GM12878 (cell line): Measurements from ENCODE around the gene HMOX1. TPM values are rescaled to one million over a fixed set of nuclear protein-coding genes. Genes with fewer than 3 reads are reported as not detected.

ENCODE experiments used
- ATAC-seq: fragments of 200-7000 bp; cut with Tn5 transposase; 3 replicates; pipeline ENCODE4 v1.9.1; 2020; ENCODE audit warnings: mild to moderate bottlenecking, moderate library complexity
- BruUV-seq: library from RNA; stranded (reverse); fragments of 400-500 nt; replicated peaks from 2 replicates; lab custom pipeline; 2021; lab: Mats Ljungman, UMichigan
- CTCF ChIA-PET: fragments of 300-600 bp; sonication (Branson Sonifier 250); formaldehyde crosslinking; extraction: SDS; loops from one replicate; lab custom pipeline; 2021; ENCODE audit warnings: inconsistent platforms; lab: Yijun Ruan, JAX
- POLR2A ChIA-PET: fragments of 350-600 bp; formaldehyde crosslinking; extraction: SDS; loops from one replicate; lab custom pipeline; 2021; ENCODE audit warnings: inconsistent platforms; lab: Charles Lee
- RAD21 ChIA-PET: fragments of 300-600 bp; sonication (Branson Sonifier 250); formaldehyde crosslinking; loops from one replicate; lab custom pipeline; 2023; ENCODE audit warnings: antibody characterized with exemption; ENCODE audit not compliant: unreplicated experiment; lab: Charles Lee
- SMC1A ChIA-PET: fragments of 300-600 bp; sonication (Branson Sonifier 250); formaldehyde crosslinking; loops from one replicate; lab custom pipeline; 2023; ENCODE audit not compliant: unreplicated experiment, uncharacterized antibody; lab: Charles Lee
- DNase-seq: peaks from one replicate; pipeline ENCODE4 v3.0.0-alpha.2; 2011; ENCODE audit warnings: low read depth, low spot score
- FAIRE-seq: peaks from 3 replicates; lab custom pipeline; 2011; peaks lifted over from hg19 to GRCh38; lab: Jason Lieb, UNC
- H2AFZ ChIP-seq: 2 replicates; pipeline ENCODE4 v1.6.0; 2011; ENCODE audit warnings: low read depth, low read length, control low read depth; ENCODE audit not compliant: control insufficient read depth
- H3K27ac ChIP-seq: 2 replicates; pipeline ENCODE4 v1.5.1; 2011; ENCODE audit warnings: control low read depth; ENCODE audit not compliant: control insufficient read depth, insufficient read depth
- H3K27me3 ChIP-seq, 2 experiments: replicated peaks in 1 of 2; 2 replicates each; pipeline versions ENCODE4 v1.6.0 to v1.6.1; 2011; ENCODE audit warnings: low read length in 1 of 2; ENCODE audit not compliant: control insufficient read depth in 2 of 2, insufficient read depth in 2 of 2
- H3K36me3 ChIP-seq, 2 experiments: 2 replicates each; pipeline ENCODE4 v1.5.1; 2011; ENCODE audit warnings: low read length in 1 of 2; ENCODE audit not compliant: control insufficient read depth in 2 of 2, insufficient read depth in 2 of 2
- H3K4me1 ChIP-seq: 2 replicates; pipeline ENCODE4 v1.6.1; 2011; ENCODE audit warnings: mild to moderate bottlenecking, low read length, moderate library complexity, mixed read lengths; ENCODE audit not compliant: control insufficient read depth, insufficient read depth
- H3K4me2 ChIP-seq: 2 replicates; pipeline ENCODE4 v1.6.0; 2011; ENCODE audit warnings: control low read depth; ENCODE audit not compliant: control insufficient read depth, insufficient read depth
- H3K4me3 ChIP-seq: fragments of 200-600 bp; sonication (generic); 2 replicates; pipeline ENCODE4 v1.5.1; 2016
- H3K79me2 ChIP-seq: 2 replicates; pipeline ENCODE4 v1.6.0; 2011; ENCODE audit warnings: low read length; ENCODE audit not compliant: control insufficient read depth, insufficient read depth
- H3K9ac ChIP-seq: 2 replicates; pipeline ENCODE4 v1.8.0; 2011; ENCODE audit warnings: low read length, control low read depth, mixed read lengths; ENCODE audit not compliant: control insufficient read depth, insufficient read depth
- H3K9me3 ChIP-seq: replicated peaks from 3 replicates; pipeline ENCODE4 v1.5.1; 2011; ENCODE audit warnings: mild to moderate bottlenecking, low read length; ENCODE audit not compliant: control insufficient read depth, insufficient read depth
- H4K20me1 ChIP-seq: 2 replicates; pipeline ENCODE4 v1.6.0; 2011; ENCODE audit not compliant: control insufficient read depth, insufficient read depth
- BACH1 ChIP-seq: fragments of 450-650 bp; IDR thresholded peaks from 2 replicates; pipeline ENCODE4 v1.6.1; 2017; ENCODE audit warnings: mild to moderate bottlenecking, borderline replicate concordance
- ELK1 ChIP-seq: IDR thresholded peaks from 2 replicates; pipeline ENCODE4 v1.6.1; 2012; ENCODE audit warnings: low read depth, low read length, improper control_type of control experiment
- GABPA ChIP-seq: IDR thresholded peaks from 2 replicates; pipeline ENCODE4 v1.6.1; 2014; ENCODE audit warnings: antibody characterized with exemption, low read depth, mild to moderate bottlenecking, inconsistent platforms
- HCFC1 ChIP-seq: fragments of 150-350 bp; IDR thresholded peaks from 2 replicates; pipeline ENCODE4 v1.6.1; 2014; ENCODE audit warnings: low read length
- KLF5 ChIP-seq: fragments of 450-650 bp; IDR thresholded peaks from 2 replicates; pipeline ENCODE4 v1.6.1; 2014; ENCODE audit warnings: mild to moderate bottlenecking; ENCODE audit not compliant: partially characterized antibody
- MYB ChIP-seq: fragments of 150-350 bp; IDR thresholded peaks from 2 replicates; pipeline ENCODE4 v1.6.1; 2014; ENCODE audit warnings: mild to moderate bottlenecking, low read depth, low read length, borderline replicate concordance
- NFIC ChIP-seq: IDR thresholded peaks from 2 replicates; pipeline ENCODE4 v1.6.1; 2012; ENCODE audit warnings: low read depth, mild to moderate bottlenecking, inconsistent platforms, low read length, moderate library complexity
- PBX3 ChIP-seq: IDR thresholded peaks from 2 replicates; pipeline ENCODE4 v1.6.1; 2011; ENCODE audit warnings: mild to moderate bottlenecking, low read depth, low read length, moderate library complexity; ENCODE audit not compliant: insufficient replicate concordance
- RFX5 ChIP-seq: IDR thresholded peaks from 2 replicates; pipeline ENCODE4 v1.6.1; 2011; ENCODE audit warnings: low read depth, low read length, improper control_type of control experiment
- SPI1 ChIP-seq: IDR thresholded peaks from 2 replicates; pipeline ENCODE4 v1.6.1; 2011; ENCODE audit warnings: low read depth, mild to moderate bottlenecking, low read length, moderate library complexity, borderline replicate concordance; ENCODE audit not compliant: insufficient read depth
- YY1 ChIP-seq: IDR thresholded peaks from 2 replicates; pipeline ENCODE4 v1.6.1; 2011; ENCODE audit warnings: low read depth, mild to moderate bottlenecking, low read length
- ZNF622 ChIP-seq: fragments of 450-650 bp; IDR thresholded peaks from 2 replicates; pipeline ENCODE4 v1.6.1; 2017; ENCODE audit warnings: mild to moderate bottlenecking, inconsistent platforms
- WGBS: methylation state at CpG from one replicate; pipeline ENCODE4 v1.1.6; 2016; ENCODE audit warnings: low lambda C conversion rate; ENCODE audit not compliant: insufficient replicate concordance, insufficient coverage; ENCODE audit errors: missing lambda C conversion rate; 5-methylcytosine and 5-hydroxymethylcytosine counted together
- in situ Hi-C: fragments of 300-500 bp; cut with MboI; formaldehyde crosslinking; loops from 9 replicates; pipeline ENCODE4 v1.14.3; 2018; ENCODE audit warnings: mixed read lengths
- intact Hi-C: fragments of 100-400 bp; cut with micrococcal nuclease; formaldehyde crosslinking; loops from one replicate; pipeline ENCODE4 v1.14.2; 2022; ENCODE audit not compliant: unreplicated experiment
- polyA plus RNA-seq, 11 experiments: library from polyadenylated mRNA; depleted of rRNA in 4 of 11; unstranded in 6 of 11; stranded (reverse) in 5 of 11; fragments of >200 nt; fragmentation: Nextera tagmentation in 4 of 11; fragmentation: Illumina TruSeq in 1 of 11; extraction: Ambion mirVana in 4 of 11; extraction: Trizol in 1 of 11; gene quantifications; 1 replicate in 1 of 11; 2 replicates in 10 of 11; pipeline versions ENCODE4 v1.2.1 to v1.2.3, GENCODE V29; 2011 to 2016; ENCODE audit warnings: inconsistent platforms in 2 of 11, missing spikeins in 2 of 11, low read depth in 1 of 11
- total RNA-seq, 4 experiments: library from RNA; depleted of rRNA in 3 of 4; stranded (reverse); fragments of >200 nt in 3 of 4; fragmentation: Illumina TruSeq in 1 of 4; extraction: Trizol in 1 of 4; gene quantifications; 2 replicates each; pipeline versions ENCODE4 v1.2.1 to v1.2.3, GENCODE V29; 2013 to 2021
- TF ChIP-seq, protein P1 (sequence below): IDR thresholded peaks from 2 replicates; pipeline ENCODE4 v1.6.1; 2012; ENCODE audit warnings: low read depth, low read length, improper control_type of control experiment
- TF ChIP-seq, protein P2 (sequence below): IDR thresholded peaks from 2 replicates; pipeline ENCODE4 v1.6.1; 2012; ENCODE audit warnings: low read length, inconsistent platforms

The HMOX1 gene
- total and polyA plus RNA-seq, 10 of the 15 experiments (the other 5 are each of a cell fraction or from before 2014, with no cell fraction given): 1.5 to 36.7 (median 18.8) TPM

DNA sequence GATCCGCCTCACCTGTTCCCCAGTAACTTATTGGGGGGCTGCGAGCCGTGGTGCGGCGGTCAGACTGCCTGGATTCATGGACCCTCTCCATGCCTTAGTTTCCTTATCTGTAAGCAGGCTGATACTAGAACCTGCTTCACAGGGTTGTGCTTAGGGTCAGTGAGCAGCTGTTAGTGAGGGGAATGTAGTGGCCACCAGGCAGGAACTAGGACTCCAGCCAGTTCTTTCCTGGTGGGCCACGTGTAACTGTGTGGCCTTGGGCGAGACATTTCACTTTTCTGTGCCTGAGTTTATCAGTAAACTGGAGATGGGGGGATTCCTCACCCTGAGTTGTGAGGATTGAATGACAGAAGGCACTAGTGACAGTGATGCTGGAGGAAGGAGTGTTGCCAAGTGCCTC is 43.9 kb downstream of the HMOX1 start:
- ChIA-PET RAD21 (no interaction called here), SMC1A (interaction anchor here (3.1 kb wide), 1 partner anchor 14 kb away, joined by 8 read pairs; no protein-coding TSS in a partner anchor), POLR2A (interaction anchor here (1.0 to 1.1 kb wide), 2 partner anchors 9 to 10 kb away, joined by 3 read pairs; no protein-coding TSS in a partner anchor)
- Histone ChIP-seq H3K79me2 (no peaks in the 10 kb centered on the region), H3K27ac (no peak overlapping the region), H3K9ac (no peak overlapping the region), H3K4me1 (no peaks in the 10 kb centered on the region), H3K9me3 (no peaks in the 10 kb centered on the region), H3K27me3 (no peaks in the 10 kb centered on the region), H3K4me2 (no peak overlapping the region), H4K20me1 (no peaks in the 10 kb centered on the region; the same call in 1 of the 2 replicates), H3K36me3 (peaks cover 33 to 58% of the 10 kb centered on the region in 2 experiments; a peak in 3 of 4 replicates), H2AFZ (no peak overlapping the region), H3K4me3 (no peak overlapping the region)
- DNase-seq (no peak), FAIRE-seq (no peak), ATAC-seq (no peak)
- 89% methylated on average over 7 of the region's 7 CpGs for WGBS
- BruUV-seq: no TSS peak
- in situ Hi-C loops: loop anchor here (25.0 kb wide), 1 partner anchor 1088 kb away; the partner anchor contains the start of gene FOXRED2
- intact Hi-C loops: no loop called here
- TF ChIP-seq, protein P1, sequence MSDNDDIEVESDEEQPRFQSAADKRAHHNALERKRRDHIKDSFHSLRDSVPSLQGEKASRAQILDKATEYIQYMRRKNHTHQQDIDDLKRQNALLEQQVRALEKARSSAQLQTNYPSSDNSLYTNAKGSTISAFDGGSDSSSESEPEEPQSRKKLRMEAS: no peak
- no peak for TF ChIP-seq NFIC
- no peak for TF ChIP-seq GABPA
- TF ChIP-seq MYB: no peak
- TF ChIP-seq, all 136 proteins: peak for 0
- CTCF ChIA-PET: no interaction called here

- Histone ChIP-seq H3K36me3 (peaks cover 31 to 54% of the 10 kb centered on the region in 2 experiments; a peak in 3 of 4 replicates), H3K4me3 (no peak overlapping the region), H4K20me1 (no peaks in the 10 kb centered on the region; the same call in 1 of the 2 replicates), H3K9me3 (no peaks in the 10 kb centered on the region), H3K4me2 (no peak overlapping the region), H3K27me3 (no peaks in the 10 kb centered on the region), H2AFZ (no peak overlapping the region), H3K4me1 (no peaks in the 10 kb centered on the region), H3K79me2 (no peaks in the 10 kb centered on the region), H3K27ac (no peak overlapping the region), H3K9ac (no peak overlapping the region)
- POLR2A ChIA-PET: interaction anchor here (1.0 to 1.1 kb wide), 2 partner anchors 9 to 11 kb away, joined by 3 read pairs; no protein-coding TSS in a partner anchor
- CTCF ChIA-PET: no interaction called here
- 98% methylated on average over 7 of the region's 7 CpGs for WGBS
- in situ Hi-C loops (no loop called here), intact Hi-C loops (no loop called here)
- no peak for DNase-seq
- FAIRE-seq: no peak
- ATAC-seq: no peak
- BruUV-seq: no TSS peak
- SMC1A ChIA-PET: interaction anchor here (3.1 kb wide), 1 partner anchor 15 kb away, joined by 8 read pairs; no protein-coding TSS in a partner anchor
- RAD21 ChIA-PET: no interaction called here
- TF ChIP-seq BACH1 (no peak), KLF5 (no peak), SPI1 (no peak), ELK1 (no peak), YY1 (no peak), ZNF622 (no peak), HCFC1 (no peak), PBX3 (no peak), RFX5 (no peak)
- TF ChIP-seq, protein P2, sequence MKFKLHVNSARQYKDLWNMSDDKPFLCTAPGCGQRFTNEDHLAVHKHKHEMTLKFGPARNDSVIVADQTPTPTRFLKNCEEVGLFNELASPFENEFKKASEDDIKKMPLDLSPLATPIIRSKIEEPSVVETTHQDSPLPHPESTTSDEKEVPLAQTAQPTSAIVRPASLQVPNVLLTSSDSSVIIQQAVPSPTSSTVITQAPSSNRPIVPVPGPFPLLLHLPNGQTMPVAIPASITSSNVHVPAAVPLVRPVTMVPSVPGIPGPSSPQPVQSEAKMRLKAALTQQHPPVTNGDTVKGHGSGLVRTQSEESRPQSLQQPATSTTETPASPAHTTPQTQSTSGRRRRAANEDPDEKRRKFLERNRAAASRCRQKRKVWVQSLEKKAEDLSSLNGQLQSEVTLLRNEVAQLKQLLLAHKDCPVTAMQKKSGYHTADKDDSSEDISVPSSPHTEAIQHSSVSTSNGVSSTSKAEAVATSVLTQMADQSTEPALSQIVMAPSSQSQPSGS: no peak
Measured at GRCh38 chr22:35425546-35425945, 44.6 kb downstream of the HMOX1 start.
